ENCODE data around the gene GFRA1.

The GFRA1 gene

DNA sequence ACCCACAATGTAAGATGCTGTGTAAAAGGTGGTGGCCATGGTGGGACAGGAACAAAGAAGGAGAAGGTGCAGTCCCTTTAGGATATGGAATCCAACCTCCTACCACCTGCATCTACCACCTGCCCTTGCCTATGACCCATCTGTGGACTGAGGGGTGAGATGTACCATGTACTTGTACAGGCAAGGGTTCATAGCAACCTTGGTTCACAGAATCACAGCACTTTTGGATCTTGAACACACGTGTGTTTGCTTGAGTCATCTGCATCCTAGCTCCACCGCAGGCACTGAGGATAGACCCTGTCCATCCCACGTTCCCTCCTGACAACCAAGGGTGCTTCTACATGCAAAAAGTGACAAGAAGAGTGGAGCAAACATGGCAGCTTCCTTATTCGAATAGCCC lies 162.3 kb downstream of the GFRA1 start:
- no peak overlapping the region for H3K27ac ChIP-seq

DNA sequence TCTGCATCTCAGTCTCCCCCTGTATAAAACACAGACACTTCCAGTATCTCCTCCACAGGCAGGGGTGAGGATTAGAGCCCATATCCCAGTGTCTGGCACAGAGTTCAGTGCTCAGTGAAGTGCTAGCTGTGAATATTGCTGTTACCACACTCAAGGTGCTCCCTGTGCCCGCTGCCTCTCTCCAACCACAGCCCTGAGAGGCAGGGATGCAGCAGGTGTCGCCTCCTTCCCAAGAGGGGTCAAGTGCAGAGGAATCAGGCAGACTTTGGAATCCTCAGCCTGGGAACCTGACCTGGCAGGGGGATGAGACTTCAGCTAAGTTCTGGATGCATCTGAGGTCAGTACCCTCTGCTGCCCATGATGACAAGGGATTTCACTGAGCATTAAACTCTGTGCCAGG lies 163.1 kb downstream of the GFRA1 start:
- H3K27ac ChIP-seq = no peak overlapping the region
- no peak for DNase-seq (ENCODE audit: low read depth, low spot score)

More for the DNA sequence above, 162.3 kb downstream of the GFRA1 start:
- no peak for DNase-seq (ENCODE audit: low read depth, low spot score)

DNA sequence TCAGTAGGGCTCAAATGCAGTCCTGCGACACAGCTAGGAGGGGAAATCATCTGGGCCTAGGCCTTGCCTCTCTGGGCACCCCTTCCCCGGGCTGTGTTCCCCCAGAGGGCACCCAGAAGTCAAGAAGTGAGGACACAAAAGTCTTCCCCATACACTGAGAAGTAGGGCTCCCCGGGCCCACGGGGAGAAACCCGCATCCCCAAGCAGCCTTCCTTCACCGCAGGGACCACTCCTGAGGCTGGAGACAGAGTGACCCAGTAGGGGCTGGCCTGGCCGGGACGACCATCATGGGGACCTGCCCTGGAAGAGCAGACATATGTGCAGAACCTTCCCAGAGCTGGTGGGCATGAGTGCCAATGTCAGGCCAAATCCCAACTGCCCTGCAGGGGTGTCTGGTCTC lies 163.5 kb downstream of the GFRA1 start:
- DNase-seq (ENCODE audit: low read depth, low spot score) = no peak
- no peak overlapping the region for H3K27ac ChIP-seq

DNA sequence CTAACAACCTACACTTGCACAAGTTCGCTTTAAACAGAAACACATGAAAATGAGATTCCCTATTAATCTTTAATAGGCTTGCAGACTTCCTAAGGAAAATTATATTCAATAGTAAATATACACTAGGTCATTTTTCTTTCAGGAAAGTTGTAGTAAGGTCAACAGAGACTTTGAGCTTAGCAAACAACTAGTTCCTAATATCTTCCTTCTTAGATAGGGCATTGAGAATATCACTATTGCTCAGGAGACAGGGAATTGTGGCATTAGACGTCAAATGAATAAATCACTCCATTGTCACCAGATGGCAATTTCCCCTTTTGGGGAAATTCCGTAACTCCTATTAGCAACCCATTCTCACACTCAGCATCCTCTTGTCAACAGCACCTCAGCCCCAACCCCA lies 164.9 kb downstream of the GFRA1 start:
- no peak overlapping the region for H3K27ac ChIP-seq
- no peak for DNase-seq (ENCODE audit: low read depth, low spot score)

DNA sequence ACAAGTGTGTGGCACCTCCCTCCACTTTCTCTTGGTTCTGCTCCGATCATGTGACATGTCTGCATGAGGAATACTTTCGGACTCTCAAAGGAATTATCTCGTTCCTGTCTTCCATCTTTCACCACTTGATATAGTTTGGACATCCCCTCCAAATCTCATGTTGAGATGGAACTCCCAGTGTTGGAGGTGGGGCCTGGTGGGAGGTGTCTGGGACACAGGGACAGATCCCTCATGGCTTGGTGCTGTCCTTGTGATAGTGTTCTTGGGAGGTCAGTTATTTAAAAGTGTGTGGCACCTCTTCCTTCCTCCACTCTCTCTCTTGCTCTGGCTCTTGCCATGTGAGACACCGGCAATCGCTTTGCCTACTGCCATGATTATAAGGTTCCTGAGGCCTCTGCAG lies 166.4 kb downstream of the GFRA1 start:
- no peak for DNase-seq (ENCODE audit: low read depth, low spot score)
- no peak overlapping the region for H3K27ac ChIP-seq

DNA sequence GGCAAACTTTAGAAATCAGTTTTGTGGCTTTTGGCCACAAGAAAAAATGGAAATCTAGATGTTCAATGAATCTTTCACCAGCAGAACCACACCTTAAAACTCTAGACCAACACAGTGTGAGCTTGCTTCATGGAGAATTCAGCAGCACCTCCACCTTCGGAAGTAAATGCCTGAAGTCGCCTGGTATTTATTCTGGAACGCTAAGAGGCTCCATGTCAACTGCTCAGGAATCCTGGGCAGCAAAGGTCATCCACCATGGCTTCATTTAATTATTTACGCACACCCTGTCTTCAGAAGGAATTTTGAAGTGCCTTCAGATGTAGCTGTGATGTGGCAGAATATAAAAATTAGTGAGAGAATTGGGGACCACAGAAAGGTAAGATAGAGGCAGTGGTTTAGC lies 167.7 kb downstream of the GFRA1 start:
- H3K27ac ChIP-seq = no peak overlapping the region
- no peak for DNase-seq (ENCODE audit: low read depth, low spot score)

DNA sequence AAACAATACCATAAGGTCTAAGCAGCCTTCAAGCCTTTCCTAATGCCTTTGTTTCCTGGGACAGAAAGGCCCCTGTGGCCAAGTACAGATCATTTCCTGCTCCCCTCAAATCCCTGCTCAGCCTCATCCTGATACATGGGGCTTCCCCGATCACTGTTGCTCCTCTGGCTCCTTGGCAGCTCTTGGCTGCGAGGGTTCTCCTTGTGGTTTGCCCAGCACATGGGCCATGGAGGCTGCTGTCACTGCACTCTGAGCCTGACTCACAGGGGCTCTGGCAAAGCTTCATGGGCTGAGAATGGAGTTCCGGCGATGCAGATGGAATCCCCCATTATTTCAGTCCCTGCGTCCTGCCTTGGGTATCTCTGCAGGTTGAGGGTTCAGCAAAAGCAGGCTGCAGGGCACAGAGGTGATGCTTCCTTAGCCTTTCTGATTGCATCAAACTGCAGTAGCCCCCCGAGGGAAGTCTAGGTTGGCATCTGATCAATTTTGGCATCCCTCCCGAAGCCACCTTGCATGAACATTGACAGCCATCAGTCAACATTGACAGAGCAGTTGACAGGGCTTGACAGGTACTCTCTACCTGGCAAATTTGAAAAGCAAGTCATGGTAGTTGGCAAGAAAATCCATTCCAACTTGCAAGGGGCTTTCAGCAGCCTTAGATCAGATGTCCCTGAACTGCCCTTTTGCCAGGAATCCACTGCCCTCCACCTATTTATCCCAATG lies 168.6 kb downstream of the GFRA1 start:
- H3K27ac ChIP-seq = no peak overlapping the region
- no peak for DNase-seq (ENCODE audit: low read depth, low spot score)

DNA sequence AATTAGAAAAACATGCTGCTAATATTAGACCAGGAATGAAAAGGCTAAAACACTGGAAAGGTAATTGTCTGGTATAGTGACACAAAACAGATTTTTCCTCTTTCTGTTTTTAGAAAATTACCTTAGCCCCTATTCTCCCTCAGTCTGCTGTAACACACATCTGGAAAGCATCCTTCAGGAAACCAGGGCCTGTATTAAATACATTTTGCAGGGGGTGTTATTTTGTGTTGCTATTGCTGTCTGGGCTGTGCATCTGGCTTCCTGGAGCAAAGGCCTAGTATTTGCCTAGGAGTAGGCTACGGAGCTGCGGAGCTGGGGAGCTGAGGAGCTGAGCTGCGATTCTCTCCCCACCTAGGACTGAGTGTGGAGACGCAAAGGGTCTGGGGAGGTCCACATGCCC lies 169.3 kb downstream of the GFRA1 start:
- no peak for DNase-seq (ENCODE audit: low read depth, low spot score)

DNA sequence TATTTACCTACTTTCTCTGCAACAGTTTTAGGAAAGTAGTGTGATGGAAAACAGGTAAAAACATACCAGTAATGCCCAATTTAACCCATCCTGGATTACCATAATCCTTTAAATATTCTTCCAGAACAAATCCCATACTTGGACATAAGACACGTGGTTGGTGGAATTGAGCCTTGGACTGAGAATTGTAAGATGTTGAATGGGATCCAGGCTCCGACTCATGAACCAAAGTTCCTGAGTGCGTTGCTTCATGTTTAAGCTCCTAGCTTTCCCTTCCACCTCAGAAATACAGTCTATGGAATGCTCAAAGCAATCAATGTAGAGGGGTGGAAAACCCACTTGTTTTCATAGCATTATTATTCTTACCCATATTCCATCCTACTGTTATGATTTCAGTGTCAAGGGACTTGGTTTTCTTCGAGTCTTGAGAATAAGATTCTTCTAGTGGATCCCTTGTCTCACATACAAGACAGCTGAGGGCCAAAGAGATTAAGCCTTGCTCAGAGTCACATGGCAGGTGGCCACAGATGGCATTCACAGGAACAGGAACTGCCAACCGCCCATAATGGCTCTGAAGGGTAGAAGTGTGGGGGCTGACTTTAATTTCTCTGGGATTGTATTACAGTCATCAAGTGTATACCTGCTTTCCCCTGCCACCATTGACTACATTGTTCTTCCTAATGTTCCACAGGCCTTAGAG lies 171.2 kb downstream of the GFRA1 start:
- no peak overlapping the region for H3K27ac ChIP-seq
- no peak for DNase-seq (ENCODE audit: low read depth, low spot score)

More for the DNA sequence above, 169.3 kb downstream of the GFRA1 start:
- no peak overlapping the region for H3K27ac ChIP-seq

DNA sequence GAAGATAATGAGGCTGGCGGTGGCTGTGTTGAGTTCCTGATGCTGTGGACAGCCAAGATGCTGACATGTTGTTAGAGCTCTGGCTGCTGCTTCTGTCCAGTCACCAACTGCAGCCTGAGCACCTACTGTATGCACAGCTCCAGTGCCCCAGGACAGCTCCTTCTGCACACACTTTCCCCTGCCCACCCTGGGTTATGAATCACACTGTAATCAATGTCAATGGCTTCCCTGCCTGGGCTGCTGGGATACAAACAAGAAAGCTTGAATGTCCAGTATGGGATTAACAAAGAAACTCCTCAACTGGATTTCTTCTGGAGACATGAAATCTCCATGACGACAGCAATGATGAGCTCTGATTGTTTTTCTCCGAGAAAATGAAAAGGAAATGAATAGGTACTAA lies 172.0 kb downstream of the GFRA1 start:
- H3K27ac ChIP-seq = no peak overlapping the region

DNA sequence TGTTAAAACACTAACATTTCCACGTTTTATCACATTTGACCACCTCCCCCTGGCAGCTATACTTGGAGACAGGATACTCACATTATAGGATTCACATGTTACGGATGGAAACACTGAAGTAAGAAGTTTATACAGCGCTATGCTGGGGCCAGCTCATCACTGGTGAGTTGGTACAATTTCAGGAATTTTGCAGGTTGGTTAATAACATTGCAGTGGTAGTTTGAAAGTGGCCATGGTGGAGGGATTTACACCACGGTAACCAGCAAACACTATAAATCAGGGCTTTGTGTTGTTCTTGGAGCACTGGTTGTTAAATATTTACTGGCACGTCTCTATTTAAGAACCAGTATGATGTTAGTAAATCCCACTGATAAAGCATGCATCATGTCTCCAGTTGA lies 174.0 kb downstream of the GFRA1 start:
- DNase-seq (ENCODE audit: low read depth, low spot score) = no peak
- no peak overlapping the region for H3K27ac ChIP-seq

More for the DNA sequence above, 172.0 kb downstream of the GFRA1 start:
- no peak for DNase-seq (ENCODE audit: low read depth, low spot score)

DNA sequence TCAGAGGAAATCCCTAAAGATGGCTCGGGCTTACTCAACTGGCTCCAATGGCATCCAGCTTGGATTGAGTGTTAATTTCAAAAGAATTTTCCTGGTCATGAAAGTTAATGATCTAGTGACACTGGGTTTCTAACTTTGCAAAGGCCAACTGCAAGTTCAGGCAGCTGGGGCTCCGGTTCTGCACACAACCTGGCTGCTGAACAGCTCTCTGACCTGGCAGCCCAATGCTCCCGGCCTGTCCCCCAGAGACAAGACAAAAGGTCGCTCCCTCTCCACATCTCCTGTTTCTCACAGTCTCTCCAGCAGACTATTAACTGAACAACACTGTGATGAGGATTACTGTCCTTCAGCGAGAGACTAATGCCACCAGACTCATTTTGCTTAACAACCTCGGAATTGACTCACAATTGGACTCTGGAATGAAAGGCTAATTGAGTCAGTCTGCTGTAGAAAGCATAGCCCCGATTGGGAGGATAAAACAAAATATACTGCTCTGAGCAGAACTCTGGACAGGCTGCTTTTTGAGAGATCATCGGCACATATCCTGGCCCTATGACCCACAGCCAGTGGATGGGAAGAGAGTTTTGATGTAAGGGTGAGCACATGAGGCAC lies 174.5 kb downstream of the GFRA1 start:
- H3K27ac ChIP-seq = no peak overlapping the region
- no peak for DNase-seq (ENCODE audit: low read depth, low spot score)

DNA sequence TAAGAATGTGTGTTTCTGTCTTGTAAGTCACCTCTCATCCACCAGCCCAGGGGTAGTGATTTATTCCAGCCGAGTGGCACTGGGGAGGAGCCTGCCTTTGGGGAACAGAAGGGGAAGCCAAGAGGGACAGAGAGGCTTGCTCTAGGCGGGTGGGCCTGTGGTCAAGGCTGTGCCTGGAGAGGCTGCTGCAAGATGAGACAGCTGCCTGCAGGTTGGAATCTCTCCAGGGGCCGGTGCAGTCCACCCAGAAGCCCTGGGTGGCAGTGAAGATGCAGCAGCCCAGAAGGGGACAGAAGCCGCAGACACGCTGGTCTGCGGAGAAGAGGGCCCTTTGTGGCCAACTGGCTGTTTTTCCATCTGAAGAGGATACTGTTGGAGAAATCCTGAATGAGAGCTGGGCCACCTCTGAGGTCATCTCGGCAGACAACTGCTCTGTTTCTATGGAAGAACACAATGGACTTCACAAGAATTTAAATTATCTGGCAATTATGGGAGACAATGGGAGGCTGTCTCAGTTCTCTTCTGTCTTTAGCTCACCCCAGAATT lies 175.7 kb downstream of the GFRA1 start:
- H3K27ac ChIP-seq = no peak overlapping the region

DNA sequence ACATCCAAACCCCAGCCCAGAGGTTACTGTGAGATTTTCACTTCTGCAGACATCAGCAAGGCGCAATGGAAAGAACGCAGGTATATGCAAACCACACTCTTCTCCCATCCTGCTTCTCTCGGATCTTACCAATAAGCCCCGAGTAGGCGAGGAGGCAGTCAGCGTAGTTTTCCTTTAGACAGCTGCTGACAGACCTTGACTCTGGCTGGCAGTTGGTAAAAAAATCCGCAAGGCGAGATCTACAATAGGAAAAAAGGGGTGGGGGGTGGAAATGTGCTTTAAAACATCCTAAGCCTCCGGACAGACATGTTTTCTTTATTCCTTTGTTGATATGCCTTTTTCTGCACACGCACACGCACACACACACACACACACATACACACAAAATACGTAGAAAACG lies 176.5 kb downstream of the GFRA1 start:
- H3K27ac ChIP-seq = no peak overlapping the region
- DNase-seq (ENCODE audit: low read depth, low spot score) = no peak

More for the DNA sequence above, 175.7 kb downstream of the GFRA1 start:
- no peak for DNase-seq (ENCODE audit: low read depth, low spot score)

DNA sequence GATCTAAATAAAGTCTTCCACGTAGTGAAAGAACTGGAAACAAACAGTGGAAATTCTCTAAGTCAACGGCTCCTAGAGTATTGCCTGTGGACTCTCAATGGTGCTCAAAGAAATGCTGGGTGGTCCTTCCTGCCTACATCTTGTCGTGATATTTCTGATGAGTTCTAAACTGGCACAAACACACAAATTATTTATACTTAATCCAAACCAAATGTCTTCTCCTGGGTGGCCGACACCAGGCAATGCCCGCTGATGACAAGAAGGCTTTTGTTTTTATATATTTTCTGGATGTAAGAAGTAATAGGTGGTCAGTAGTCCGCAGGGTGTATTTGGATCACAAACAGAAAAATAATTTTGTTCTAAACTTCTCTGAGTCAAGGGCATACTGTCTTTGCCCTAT lies 178.7 kb downstream of the GFRA1 start:
- no peak overlapping the region for H3K27ac ChIP-seq
- DNase-seq (ENCODE audit: low read depth, low spot score) = no peak

DNA sequence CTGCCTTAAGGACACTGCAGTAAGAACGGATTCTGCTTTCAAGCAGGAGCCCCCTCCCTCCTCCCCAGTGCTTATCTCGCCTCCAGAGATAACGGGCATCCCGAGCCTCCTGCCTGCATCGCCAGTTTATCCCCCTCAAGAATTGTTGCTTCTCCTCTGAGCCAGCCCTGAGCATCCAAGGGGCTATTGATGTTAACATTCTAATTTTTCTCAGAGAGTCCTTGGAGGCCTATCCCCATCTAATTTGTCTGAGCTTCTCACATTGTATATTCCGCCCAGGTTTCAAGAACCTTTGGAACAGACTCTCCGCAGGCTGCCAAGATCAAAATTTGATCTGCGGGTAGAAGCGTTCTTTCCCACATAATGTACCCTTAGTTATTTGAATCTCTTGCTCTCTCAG lies 180.0 kb downstream of the GFRA1 start:
- DNase-seq (ENCODE audit: low read depth, low spot score) = no peak
- H3K27ac ChIP-seq = no peak overlapping the region

DNA sequence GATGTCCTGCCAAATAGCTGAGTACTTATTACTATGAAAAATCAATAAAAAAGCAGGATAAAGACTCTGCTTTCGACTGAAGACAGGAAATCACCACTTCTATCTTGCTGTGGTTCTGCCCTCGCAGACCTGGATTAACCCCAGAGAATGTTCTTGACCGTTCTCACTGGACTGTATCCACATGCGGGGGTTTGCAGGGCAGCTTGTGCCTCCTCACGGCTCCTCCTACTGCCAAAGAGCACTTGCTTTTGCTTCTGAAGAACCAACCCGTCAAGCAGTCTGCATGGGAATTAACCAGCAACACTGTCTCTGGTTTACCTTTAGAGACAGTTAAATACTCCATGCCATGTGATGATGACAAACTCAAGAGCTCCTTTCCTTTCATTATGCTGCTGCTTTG lies 184.0 kb downstream of the GFRA1 start:
- no peak for DNase-seq (ENCODE audit: low read depth, low spot score)

DNA sequence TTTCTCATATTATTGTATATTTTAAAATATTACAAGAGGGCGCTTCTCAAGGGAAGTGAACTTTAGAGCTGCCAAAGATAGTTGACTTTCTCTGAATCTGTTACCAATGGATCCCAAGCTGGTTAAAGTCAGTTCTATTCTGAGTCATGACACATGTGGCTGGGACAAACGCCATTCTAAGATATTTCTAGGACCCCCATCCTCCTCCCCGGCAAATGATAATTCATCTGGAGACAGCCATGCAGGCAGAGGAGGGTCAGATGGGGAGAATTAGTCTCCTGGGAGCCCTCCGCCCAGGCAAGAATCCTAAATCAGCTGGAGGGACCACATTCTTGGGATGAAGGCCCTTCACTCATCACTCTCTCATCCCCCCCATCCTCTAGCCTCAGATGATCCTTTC lies 187.7 kb downstream of the GFRA1 start:
- H3K27ac ChIP-seq = no peak overlapping the region
- no peak for DNase-seq (ENCODE audit: low read depth, low spot score)

More for the DNA sequence above, 184.0 kb downstream of the GFRA1 start:
- no peak overlapping the region for H3K27ac ChIP-seq

DNA sequence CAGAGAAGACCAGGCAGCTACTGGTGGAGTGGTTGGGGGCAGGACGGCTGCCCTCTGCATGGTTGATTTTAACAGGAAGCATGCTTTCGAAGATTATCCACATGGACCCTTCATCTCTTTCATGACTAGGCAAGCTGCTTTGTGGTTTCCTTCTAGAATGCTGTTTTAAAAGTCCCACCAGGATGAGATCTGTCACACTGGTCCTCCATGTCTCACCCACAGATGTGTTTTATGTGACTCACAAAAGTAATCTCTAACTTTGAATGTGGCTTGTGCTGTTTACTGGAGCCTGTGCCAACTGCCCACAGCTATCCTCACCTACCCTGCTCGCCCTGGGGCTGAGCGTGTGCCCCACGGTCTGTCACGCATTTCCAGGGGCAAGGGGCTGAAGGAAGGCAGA lies 188.8 kb downstream of the GFRA1 start:
- no peak overlapping the region for H3K27ac ChIP-seq
- DNase-seq (ENCODE audit: low read depth, low spot score) = no peak

DNA sequence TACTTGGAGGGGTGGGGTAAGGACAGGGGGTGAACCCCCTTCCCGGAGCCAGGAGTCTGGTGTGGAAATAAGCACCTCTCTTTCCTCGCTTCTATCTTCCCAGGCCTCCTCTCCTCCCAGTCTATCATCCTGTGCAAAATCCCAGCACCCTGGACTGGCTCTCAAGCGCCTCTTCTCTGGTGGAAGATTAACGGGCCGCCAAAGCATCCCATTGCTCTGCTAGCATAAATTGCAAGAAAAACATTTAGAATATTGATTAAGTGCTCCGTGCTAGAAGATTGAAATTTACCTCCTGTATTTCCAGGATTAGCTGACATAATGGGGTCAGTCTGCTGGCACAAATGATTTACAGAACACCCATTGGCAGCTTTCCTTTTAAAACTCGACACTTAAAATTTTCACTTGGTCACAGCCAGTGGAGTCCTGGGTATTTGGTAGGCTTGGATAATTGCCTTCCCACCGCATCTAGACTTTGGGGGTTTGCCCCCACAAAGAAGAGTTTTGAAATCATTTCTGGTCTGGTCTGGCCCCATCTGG lies 189.7 kb downstream of the GFRA1 start:
- no peak overlapping the region for H3K27ac ChIP-seq

DNA sequence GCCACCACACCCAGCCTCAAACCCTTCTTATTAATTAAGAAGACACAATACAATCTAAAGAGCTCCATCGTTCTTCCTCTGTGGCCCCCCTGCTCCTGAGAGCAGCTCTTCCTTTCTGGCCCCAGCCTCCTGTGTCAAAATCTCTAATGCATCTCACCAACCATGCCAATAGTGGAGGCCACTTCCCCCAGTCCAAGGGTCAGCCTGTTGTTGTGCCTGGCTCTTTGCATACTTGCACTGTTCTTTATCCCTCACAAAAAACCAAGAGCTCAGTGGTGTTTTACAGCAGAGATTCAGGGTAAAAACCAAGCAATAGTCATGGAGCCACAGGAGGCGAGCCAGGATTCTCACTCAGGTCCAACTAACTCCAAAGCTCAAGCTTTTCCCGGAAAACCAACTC lies 190.2 kb downstream of the GFRA1 start:
- no peak for DNase-seq (ENCODE audit: low read depth, low spot score)
- H3K27ac ChIP-seq = no peak overlapping the region

More for the DNA sequence above, 189.7 kb downstream of the GFRA1 start:
- no peak for DNase-seq (ENCODE audit: low read depth, low spot score)
